HG02642 (cell line): ENCODE measurements around the gene ZNF154.
A peak's percentile ranks its signal among the peaks of the same experiment; 100 is the strongest.
"Not testable (repeated sequence)": the region's sequence is repeated elsewhere in the genome, so short reads cannot be mapped to it uniquely, and the experiment has no call there.

Source experiments
- ATAC-seq: cut with Tn5 transposase; IDR thresholded peaks from one replicate; pipeline ENCODE4 v1.9.1; 2021; ENCODE audit warnings: mild to moderate bottlenecking; ENCODE audit not compliant: unreplicated experiment, poor library complexity

Gene ZNF154

GRCh38 chr19:57708641-57709361 lies at the start of gene ZNF154:
TSS of gene ZNF154 (minus strand) at chr19:57709204. CDS start at chr19:57708971, 233 bp downstream.
- no peak for ATAC-seq

DNA sequence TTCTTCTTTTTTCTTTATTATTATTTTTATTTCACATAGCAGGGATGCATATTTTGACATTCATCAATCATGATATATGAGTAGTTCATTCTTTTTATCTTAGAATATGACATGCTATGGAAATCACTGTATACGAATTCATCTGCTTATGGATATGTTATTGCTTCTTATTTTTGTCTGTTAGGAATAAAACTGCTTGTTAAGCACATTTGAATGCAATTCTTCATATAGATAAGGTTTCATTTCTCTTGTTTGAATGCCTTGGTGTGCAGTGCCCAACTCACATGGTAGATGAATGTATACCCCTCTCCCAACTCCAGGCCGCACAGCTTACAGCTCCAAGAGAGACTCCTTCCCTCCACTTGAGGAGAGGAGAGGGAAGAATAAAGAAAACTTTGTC lies 48.9 kb upstream of the ZNF154 start:
- no peak for ATAC-seq

GRCh38 chr19:57755031-57755430 lies 46.0 kb upstream of the ZNF154 start:
- ATAC-seq, result no peak

DNA sequence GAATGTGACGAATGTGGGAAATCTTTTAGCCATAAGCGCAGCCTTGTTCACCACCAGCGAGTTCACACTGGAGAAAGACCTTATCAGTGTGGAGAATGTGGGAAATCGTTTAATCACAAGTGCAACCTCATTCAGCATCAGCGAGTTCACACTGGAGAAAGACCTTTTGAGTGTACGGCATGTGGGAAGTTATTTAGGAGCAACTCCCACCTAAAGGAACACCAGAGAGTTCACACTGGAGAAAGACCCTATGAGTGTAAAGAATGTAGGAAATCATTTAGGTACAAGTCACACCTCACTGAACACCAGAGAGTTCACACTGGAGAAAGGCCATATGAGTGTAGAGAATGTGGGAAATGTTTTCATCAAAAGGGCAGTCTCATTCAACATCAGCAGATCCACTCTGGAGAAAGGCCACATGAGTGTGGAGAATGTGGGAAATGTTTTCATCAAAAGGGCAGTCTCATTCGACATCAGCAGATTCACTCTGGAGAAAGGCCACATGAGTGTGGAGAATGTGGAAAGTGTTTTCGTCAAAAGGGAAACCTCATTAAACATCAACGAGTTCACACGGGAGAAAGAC lies 45.2 kb upstream of the ZNF154 start:
- no peak for ATAC-seq

GRCh38 chr19:57748029-57748428 lies 39.0 kb upstream of the ZNF154 start:
- no peak for ATAC-seq

DNA sequence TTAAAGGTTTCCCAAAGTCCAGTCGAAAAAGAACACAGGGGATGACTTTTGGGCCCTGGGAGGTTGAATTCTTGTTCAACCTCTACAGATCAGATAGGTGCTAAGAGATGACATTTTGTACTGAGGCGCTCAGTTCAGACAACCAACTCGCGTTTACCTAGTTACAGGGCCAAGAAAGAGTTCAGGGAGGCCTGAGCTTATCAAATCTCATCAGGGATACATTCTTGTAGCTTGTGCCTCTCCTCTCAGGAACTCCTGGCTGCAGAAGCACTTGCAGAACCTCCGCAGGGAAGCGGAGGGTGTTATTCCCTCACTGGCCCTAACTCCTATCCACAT lies 38.4 kb upstream of the ZNF154 start:
- ATAC-seq, result no peak

- peak; percentile 97 for ATAC-seq
These were observed 37.8 kb upstream of the ZNF154 start, which contains the start of gene ZNF776 for GRCh38 chr19:57746580-57747471. TSS of gene ZNF776 (plus strand) at chr19:57746815. CDS start at chr19:57747059, 244 bp downstream.

- ATAC-seq, result not testable (repeated sequence)
These were observed 29.8 kb upstream of the ZNF154 start for GRCh38 chr19:57738770-57739169.

- not testable (repeated sequence) for ATAC-seq
These were observed 29.3 kb upstream of the ZNF154 start for GRCh38 chr19:57738320-57738719.

DNA sequence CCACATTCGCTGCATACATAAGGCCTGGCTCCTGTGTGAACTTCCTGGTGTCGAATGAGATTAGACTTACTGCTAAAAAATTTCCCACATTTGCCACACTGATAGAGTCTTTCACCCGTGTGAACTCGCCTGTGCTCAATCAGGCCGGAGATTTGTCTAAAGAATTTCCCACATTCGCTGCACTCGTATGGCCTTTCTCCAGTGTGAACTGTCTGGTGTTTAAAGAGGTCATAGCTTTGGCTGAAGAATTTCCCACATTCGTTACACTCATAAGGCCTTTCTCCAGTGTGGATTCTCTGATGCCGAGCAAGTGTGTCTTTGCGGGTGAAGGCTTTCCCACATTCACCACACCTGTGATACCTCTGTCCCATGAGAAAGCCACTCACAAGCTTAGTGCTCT lies 11.9 kb upstream of the ZNF154 start:
- no peak for ATAC-seq

DNA sequence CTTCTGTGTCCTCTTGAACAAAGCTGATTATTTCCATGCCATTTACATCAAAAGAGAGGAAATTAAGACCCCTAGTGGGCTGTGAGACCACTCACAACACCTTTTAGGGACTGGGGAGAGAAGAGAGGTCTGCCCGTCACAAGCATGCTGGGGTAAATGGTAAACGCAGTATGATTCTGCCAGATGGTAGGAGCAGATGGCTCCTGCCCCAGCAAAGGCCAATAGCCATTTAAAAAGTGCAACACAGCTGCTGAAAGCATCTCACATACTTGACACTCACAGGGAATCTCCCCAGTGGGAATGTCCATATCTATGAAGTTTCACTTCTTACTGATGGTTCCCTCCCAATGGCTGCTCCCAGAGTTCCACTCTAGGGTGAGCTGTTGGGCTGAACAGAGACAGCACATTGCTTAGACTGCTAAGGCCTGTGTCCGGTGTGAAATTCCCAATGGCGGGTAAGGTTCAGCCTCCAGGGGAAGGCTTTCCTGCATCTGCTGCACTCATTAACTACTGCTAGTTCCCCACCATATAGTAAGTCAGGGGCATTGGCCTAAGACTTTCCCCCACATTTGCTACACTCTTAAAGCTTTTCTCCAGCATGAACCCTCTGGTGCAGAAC lies 11.0 kb upstream of the ZNF154 start:
- no peak for ATAC-seq

DNA sequence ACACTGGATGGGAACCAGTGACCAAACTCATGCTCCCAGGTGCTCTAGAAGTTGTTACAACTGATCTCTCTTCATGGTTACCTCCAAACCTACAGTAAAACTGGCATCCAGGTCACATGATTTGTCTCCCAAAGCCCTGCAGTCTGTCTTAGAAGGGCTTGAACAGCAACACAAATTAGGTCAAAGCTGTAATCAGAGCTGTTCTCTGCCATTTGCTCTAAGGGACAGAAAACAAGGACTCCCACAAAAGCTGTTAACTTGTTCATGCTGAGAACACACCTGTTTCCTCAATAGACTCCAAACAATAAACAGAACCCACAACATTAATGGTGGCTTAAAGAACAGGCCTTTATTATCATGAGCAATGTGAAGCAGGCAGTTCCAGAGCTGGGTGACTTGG lies 10.4 kb upstream of the ZNF154 start:
- ATAC-seq, result no peak

DNA sequence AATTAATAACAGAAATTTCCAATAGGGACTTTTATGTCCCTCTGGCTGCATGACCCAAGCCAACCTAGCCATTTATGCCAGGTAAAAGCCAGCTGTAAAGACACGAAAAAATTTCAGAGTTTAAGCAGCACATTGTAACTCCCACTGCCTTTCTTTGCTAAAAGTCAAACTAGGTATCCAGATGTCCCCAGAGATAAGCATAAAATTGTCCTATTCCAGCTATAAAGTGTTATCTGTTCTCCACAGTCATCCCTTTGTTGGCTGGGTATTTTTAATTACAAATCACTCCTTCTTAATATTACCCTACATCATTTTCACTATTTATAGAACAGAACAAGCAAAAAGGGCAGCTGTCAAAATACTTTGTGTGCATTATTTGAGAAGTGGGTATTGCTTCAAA lies 3.2 kb upstream of the ZNF154 start:
- ATAC-seq, result no peak

DNA sequence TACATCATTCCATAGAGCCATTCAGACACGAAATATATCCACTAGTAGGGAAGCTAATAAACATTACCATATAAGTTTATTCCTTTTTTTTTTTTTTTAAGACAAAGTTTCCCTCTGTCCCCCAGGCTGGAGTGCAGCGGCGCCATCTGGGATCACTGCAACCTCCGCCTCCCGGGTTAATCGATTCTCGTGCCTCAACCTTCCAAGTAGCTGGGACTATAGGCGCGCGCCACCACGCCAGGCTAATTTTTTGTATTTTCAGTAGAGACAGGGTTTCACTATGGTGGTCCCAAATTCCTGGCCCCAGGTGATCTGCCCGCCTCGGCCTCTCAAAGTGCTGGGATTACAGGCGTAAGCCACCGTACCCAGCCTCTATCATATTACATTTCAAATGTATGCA lies 612 bp upstream of the ZNF154 start:
- ATAC-seq, result no peak

DNA sequence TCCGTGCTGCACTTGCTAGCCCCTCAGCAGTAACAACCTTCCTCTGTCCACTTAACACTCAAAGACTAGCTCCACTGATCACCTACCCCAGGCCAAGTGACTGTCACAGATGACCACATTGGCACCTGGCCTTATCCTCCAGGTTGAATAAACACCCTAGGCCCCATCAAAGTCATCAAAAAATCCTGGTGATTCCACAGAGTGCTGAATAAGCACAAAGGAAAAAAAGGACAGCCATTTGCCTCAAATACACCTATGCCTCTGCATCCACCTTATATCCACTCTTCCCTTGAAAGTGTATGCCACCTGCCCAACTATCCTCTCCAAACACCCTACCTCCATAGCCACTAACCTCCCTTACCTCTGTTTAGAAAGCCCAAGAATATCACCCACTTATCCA lies 2.7 kb downstream of the ZNF154 start:
- ATAC-seq, result no peak

GRCh38 chr19:57701625-57702024 lies 7.4 kb downstream of the ZNF154 start:
- no peak for ATAC-seq

DNA sequence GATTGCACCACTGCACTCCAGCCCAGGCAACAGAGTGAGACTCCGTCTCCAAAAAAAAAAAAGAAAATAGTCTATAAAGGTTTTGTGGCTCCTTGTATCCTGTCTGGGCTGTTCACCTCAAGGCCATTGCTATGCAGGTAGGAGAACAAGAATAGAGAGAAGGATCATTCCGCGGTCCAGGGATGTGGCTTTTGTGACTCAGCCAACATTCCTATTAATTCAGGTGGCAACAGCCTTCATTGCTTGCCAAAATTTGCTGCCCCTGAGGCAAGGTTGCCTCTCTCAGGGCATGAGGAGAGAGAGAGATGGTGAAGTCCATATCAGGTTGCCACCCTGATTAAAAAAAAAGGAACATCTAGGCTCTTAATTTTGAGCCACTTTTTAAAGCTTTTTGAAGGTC lies 19.3 kb downstream of the ZNF154 start:
- ATAC-seq, result no peak

GRCh38 chr19:57688011-57688763 lies 20.8 kb downstream of the ZNF154 start:
- no peak for ATAC-seq

- no peak for ATAC-seq
These were observed 21.5 kb downstream of the ZNF154 start for GRCh38 chr19:57687363-57688010.

GRCh38 chr19:57686727-57687126 lies 22.3 kb downstream of the ZNF154 start:
- ATAC-seq, result no peak
